ENCODE results near the gene SLFN11.
A peak's percentile ranks its signal among the peaks of the same experiment; 100 is the strongest.
"Not testable (repeated sequence)": the region's sequence is repeated elsewhere in the genome, so short reads cannot be mapped to it uniquely, and the experiment has no call there.

Gene SLFN11, protein sequence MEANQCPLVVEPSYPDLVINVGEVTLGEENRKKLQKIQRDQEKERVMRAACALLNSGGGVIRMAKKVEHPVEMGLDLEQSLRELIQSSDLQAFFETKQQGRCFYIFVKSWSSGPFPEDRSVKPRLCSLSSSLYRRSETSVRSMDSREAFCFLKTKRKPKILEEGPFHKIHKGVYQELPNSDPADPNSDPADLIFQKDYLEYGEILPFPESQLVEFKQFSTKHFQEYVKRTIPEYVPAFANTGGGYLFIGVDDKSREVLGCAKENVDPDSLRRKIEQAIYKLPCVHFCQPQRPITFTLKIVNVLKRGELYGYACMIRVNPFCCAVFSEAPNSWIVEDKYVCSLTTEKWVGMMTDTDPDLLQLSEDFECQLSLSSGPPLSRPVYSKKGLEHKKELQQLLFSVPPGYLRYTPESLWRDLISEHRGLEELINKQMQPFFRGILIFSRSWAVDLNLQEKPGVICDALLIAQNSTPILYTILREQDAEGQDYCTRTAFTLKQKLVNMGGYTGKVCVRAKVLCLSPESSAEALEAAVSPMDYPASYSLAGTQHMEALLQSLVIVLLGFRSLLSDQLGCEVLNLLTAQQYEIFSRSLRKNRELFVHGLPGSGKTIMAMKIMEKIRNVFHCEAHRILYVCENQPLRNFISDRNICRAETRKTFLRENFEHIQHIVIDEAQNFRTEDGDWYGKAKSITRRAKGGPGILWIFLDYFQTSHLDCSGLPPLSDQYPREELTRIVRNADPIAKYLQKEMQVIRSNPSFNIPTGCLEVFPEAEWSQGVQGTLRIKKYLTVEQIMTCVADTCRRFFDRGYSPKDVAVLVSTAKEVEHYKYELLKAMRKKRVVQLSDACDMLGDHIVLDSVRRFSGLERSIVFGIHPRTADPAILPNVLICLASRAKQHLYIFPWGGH
- 39.4 to 84.9 (median 64.4) reads per million in 4 donors for total RNA-seq

DNA sequence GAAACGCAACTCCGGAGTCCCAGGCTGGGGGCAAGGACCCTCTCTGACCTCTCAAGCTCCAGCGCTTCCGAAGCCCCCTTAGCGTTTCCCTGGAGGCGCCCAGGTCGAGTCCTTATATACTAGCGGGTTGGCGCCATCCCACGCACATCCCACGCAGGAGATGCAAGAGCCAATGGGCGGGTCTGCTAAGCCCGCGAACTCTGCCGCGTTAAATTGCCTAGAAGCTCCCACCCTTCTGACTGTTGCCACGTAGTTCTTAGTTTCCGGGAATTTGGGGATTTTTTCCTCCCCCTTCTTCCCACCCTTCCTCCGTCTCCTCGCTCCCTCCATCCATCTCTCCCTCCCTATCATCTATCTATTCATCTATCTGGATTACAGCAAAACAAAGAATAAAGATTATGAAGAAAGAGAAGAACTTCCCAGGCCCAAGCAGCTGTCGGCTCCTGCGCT is at the start of gene SLFN11:
SLFN11 (minus strand) TSS at position 88 of the 450 bp plus-strand sequence. CDS start 9,814 bp downstream, outside the sequence.
- peak; percentile 74 to 90 (median 80) for DNase-seq

DNA sequence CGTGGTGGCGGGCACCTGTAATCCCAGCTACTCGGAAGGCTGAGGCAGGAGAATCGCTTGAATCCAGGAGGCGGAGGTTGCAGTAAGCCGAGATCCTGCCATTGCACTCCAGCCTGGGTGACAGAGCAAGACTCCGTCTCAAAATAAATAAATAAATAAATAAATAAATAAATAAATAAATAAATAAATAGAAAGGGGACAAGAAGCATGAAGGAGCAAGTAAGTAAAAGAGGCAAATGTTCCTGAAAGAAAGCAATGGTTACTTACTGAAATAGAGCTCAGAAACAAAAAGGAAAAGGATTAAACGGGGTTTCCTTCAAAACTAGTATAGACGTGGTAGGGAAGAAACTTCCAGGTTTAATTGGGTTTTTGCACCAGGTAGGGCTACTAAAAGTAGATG is 47.6 kb upstream of the SLFN11 start:
- DNase-seq, result not testable (repeated sequence)

DNA sequence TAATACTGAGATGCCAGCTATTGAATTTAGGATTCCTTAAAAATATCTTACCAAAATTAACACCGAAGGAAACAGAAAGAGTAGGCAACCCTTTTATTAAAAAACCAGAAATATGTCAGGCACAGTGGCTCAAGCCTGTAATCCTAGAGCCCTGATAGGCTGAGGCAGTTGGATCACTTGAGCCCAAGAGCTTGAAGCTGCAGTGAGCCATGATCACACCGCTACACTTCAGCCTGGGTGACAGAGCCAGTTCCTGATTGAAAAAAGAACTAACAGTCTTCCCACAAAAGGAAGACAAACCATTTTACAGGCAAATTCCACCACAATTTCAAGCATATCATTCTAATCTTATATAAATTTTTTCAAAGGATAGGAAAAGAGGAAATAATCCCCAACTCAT is 43.2 kb upstream of the SLFN11 start:
- DNase-seq, result no peak

DNA sequence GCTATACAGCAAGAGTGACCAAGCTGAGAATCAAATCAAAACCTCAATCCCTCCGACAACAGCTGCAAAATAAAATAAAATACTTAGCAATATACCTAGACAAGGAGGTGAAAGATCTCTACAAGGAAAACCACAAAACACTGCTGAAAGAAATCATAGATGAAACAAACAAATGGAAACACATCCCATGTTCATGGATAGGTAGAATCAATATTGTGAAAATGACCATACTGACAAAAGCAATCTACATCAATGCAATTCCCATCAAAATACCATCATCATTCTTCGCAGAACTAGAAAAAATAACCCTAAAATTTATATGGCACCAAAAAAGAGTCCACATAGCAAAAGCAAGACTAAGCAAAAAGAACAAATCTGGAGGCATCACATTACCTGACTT is 41.3 kb upstream of the SLFN11 start:
- not testable (repeated sequence) for DNase-seq

DNA sequence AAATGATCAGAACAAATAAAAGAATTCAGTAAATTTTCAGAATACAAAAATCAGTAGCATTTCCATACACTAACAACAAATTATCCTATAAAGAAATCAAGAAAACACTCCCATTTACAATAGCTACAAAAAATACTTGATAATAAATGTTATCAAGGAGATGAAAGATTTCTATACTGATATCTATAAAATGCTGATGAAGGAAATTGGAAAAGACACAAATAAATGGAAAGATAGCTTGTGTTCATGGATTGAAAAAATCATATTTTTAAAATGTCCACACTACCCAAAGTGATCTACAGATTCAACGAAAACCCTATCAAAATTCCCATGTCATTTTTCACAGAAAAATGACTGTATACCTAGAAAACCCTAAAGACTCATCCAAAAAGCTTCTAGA is 40.8 kb upstream of the SLFN11 start:
- no peak for DNase-seq

DNA sequence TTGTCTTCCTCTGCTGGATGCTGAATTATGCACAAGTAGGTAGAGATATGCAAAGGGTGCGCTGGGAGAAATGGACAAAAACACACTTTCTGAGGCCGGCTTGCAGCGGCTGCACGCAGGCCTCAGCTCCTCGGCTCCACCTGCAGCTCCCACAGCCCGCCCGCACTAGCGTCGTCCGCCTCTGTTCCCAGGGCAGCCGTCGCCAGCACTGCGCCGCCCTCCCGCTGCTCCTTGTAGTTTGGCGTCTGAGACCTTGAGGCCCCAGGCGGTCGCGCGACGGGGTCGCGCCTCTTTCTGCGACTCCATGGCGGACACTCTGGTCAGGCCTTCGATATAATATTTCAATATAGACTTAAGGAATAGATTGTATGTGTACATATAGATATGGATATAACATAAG is 34.1 kb upstream of the SLFN11 start:
- DNase-seq, result no peak

DNA sequence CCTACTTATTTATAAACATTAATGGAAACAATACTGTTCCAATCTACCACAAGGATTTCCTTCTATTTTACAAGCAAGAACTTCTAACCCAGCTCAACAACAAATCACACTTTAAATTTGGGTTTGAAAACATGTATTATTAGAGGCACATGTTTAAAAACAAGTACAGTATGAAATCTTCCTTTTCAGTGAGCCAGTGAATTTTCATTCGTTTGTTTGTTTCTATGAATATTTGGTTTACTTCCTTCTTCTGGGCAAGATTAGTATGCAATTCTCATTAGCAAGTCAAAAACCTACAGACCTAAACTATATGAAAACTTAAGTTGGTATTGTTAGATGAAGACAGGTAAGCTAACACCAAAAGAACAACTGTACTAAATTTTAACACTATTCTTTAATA is 33.1 kb upstream of the SLFN11 start:
- no peak for DNase-seq

DNA sequence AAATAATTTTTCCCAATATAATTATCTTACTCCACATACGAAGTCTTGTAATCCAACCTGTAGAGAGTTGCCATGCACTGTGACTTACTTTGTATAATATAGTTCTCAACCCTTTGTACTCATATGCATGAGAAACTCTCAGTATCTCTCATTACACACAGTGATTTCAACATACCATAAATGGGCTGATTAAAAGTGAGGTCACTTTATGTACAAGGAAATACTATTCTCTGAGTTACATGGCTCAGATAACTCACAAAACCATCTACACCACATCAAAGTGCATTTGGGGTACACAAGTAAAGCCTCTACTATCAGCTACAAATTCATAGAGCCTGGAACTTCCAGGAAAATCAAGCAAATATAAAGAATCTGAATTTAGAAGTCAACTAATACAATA is 30.9 kb upstream of the SLFN11 start:
- DNase-seq, result peak in 1 of 5 donors; percentile 12

DNA sequence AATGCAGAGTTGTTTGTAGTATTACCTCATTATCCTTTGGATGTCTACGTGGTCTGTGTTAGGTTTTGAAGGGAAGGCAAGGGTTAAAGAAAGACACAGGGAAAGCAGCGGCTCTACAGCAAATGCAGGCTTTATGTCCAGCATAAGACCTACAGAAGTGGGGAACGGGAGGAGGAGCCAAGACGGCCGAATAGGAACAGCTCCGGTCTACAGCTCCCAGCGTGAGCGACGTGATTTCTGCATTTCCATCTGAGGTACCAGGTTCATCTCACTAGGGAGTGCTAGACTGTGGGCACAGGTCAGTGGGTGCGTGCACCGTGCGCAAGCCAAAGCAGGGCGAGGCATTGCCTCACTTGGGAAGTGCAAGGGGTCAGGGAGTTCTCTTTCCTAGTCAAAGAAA is 20.4 kb upstream of the SLFN11 start:
- not testable (repeated sequence) for DNase-seq

DNA sequence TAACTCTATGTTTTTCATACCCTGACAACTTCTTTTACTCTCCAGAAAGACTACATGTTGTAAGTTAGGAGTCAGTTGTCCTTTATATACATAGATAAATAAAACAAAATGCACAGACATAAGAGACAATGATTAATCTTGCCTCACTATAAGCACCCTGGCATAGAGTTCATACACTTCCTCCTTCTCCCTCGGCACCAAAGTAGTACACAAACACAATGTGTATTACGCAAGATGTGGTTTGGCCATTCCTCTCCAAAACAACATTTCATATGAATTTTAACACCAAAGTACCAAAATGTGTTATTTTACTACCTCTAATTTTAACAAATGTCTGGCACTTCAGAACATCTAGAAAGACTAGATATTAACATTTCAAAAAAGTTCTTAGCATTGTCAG is 17.2 kb upstream of the SLFN11 start:
- no peak for DNase-seq

DNA sequence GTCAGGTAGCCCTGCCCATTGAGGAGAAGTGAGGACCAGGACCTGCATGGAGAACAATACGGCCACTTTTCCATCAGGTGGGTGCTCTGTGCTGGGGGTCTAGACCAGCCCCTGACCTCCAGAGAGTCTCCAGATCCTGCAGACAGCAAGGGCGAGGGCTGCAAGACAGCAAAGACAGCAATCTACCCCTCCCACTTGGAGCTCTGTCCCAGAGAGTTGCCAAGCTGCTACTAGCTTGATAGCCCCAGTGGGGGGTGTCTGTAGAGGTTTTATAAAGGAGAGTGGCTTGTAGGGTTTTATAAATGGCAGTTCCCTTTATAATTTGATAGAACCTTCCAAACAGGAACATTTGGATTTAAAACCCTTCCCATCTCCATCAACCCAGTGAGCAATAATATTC is 16.7 kb upstream of the SLFN11 start:
- DNase-seq, result no peak

DNA sequence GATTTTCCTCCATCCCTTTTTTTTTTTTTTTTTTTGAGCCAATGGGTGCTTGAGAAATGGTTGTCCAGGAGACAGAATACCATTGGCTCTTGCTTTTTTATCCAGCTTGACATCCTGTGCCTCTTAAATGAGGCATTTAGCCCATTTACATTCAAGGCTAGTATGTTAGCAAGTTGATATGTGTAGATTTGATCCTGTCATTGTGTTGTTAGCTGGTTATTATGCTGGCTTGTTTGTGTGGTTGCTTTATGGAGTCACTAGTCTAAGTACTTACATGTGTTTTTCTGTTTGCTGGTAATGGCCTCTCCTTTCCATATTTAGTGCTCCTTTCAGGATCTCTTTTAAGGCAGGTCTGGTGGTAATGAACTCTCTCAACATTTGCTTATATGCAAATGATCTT is 14.1 kb upstream of the SLFN11 start:
- DNase-seq, result no peak

DNA sequence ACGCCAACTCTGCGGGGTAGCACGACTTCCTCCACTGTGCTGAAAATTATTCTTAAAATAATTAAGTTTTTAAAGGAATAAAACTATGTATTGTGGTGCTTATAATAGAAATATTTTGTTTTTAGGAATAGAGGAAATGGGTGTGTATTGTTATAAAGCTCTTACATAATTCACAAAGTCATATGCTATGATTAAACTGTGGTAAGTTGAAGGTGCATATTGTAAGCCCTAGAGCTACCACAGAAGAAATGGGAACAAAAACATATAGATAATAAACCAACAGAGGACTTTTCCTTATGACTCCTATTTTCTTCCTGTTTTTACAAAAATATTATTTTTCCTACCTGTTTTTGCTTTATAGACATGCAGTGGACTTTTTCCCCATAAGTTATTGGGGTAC is 4.3 kb upstream of the SLFN11 start:
- DNase-seq, result no peak

DNA sequence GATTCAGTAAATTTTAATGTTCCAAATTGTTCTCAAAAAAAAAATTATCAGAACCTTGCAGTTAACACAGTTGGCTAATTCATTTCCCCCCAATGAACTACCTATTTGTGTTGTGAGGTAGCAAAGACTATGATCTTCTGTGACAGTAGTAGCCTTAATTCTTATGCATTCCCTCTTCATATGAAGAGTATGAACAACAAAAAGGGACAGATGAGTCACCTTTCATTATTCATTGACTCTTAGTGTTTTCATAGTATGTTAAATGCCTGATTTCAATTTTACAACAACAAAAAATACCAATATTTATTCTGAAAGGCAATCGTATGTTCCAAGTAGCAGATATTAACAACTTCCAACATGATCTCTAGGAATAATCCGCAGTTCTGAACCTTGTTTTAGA is 3.6 kb upstream of the SLFN11 start:
- DNase-seq, result no peak

DNA sequence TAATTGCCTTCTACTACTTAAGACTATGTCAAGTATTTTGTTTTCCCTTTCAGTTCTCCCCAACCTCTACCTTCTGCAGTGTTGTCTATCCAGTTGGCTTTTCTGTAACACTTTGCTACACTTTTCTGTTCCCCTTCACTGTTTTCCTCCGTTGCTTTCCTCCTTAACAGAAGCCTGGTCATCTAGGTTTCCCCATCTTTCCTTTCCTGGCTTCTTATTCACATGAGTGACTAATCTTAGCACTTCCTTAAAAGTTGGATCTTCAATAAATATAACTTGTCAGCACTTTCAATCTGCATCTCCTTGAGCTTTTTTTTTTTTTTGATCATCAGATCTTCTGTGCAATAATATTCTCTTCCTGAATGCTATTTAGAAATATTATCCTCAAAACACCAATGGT is 2.8 kb upstream of the SLFN11 start:
- no peak for DNase-seq

DNA sequence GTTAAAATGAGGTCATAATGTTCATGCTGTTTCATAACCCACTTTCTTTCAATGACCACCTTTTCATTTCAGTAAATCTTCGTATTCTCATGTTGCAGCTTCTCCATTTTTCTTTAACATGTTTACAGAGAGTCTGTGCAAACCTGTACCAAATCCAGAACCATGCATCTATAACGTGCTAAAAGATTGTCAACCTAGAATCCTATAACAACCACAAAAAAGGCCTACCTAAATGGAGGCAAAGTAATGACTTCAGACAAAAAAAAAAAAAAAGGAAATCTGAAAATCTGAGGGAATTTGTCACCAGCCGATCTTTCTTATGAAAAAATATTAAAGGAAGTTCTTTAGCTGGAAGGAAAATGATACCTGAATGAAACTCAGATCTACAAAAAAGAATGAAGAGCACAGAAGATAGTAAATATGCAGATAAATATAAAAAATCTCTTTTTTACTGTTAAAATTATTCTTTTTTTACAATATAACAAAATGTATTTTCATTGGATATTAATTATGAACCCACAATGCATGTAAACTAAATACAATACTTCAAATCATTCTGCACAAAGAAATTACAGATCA is 1.4 kb upstream of the SLFN11 start:
- no peak for DNase-seq

DNA sequence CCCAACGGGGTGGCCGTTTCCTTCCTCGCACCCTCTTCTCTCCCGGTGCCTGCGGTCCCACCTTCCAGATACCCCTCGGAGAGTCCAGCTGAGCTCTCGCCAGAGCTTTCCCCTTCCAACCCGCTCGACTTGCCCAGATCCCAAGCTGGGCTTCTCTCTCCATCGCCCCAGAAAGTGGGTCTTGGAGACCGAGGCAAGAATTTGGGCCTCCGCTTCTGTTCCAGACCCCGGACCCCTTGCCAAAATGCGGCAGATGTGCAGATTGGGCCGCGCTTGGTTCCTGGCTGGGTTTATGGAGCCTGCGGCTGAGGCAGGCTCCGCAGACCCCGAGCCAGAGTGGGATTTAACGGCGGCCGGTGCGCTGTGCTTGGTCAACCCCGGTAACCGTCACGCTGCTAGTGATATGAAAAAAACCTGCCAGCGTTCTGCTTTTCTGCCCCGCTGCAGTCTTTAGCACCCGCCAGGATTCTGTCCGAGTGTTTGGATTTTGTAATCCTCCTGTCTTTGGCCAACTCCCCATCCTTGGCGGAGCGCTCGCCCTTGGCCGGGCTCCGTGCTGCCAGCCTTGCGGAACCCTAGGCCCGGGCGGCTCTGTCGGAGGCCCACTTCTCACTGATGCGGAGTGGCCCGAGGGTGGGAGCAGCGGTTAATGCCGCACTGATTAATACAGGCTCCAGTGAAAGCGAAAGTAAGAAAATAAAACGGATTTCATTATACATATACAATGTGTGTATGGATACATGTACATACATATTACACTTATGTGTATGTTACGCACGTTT is 754 bp upstream of the SLFN11 start:
- DNase-seq, result peak in 3 of 5 donors; percentile 13 to 67 (median 21)

DNA sequence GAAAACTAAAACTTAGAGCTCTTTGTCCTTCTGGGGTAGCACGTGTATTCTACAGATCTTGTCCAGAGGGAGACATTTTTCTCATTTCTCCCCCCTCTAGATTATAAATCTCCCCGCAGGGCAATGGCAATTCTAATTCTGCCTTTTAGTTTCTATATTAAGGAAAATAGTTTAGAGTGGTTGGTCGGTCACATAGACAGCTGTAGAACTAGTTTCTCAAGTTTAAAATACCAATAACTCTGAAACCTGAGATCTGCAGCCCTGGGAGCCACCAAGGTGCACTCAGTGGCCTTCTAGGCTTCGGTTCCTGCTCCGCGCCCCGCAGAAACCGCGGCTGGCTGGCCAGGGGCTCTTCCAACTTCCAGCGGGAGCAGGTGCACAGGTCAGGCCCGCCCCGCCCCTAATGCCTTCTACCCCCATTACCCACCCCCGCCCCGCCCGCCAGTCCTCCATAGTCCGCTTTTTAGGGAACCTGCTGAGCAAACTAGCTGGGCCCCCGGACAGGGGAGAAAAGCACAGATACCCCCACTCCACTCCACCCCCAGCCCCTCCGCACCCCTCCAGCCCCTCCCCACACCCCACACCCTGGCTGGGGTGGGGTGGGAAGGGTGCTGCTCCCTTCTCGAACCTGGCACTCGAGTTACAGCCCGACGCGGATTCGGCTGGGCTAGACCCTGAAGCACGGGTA is 431 bp downstream of the SLFN11 start:
- DNase-seq, result peak in 1 of 5 donors; percentile 15

DNA sequence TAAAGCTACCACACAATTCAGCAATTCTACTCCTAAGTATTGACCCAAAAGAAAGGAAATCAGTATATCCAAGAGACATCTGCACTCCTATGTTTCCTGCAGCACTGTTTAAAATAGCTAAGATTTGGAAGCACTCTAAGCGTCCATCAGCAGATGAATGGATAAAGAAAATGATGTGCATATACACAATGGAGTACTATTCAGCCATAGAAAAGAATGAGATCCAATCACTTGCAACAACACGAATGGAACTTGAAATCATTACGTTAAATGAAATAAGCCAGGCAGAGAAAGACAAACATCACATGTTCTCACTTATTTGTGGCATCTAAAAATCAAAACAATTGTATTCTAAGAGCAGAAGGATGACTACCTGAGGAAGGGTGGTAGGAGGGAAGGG is 1.5 kb downstream of the SLFN11 start:
- DNase-seq, result no peak

DNA sequence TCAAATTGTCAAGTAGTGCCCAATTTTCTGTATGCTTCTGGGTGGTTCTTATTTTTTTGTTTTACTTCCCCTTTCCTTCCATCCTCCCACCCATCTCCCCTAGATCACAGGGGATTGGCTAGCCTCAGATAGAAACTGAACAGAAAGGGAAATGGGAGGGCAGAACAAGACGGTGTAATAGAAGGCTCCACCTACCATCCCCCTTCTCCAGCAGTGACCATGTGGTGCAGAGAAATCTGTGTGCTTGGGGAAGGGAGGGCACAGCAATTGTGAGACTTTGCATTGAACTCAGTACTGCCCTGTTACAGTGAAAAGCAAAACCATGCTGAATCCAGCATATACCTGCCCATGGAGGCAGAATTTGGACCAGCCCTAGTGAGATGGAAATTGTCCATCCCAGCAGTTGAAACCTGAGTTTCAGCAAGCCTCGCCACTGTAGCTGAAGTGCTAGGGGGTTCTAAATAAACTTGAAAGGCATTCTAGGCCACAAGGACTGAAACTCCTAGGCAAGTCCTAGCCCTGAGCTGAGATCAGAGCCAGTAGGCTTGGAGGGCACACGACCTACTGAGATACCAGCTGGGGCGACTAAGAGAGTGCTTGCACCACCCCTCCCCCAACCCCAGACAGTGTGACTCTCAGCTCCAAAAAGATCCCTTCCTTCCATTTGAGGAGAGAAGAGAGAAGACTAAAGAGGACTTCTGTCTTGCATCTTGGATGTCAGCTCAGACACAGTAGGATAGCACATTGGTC is 5.2 kb downstream of the SLFN11 start:
- DNase-seq, result peak in 1 of 5 donors; percentile 64

DNA sequence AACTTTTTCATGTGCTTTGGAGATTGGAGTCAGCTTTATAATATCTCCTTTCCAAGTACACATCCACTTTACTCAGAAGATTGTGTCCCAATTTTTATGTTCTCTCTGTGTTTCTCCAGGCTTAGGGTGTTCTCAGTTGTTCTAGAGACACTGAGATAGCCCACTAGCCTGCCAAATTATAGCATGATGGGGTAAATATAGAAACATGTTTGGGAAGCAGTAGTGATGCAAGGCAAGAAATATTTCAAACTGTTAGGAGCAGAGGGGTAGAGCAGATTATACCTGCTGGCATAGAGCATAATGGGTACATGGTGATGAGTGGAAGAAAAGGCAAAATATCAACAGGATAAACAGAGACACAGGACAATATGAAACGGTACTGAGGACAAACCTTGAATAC is 12.4 kb downstream of the SLFN11 start:
- DNase-seq, result no peak
